Activated gamma-delta T cell treated with anti-CD3 and anti-CD28 coated beads, Interleukin-2, amount 50 U/mL, for 16 hours (primary cell): Measurements from ENCODE around the gene PYDC2.
"Not testable (repeated sequence)": the region's sequence is repeated elsewhere in the genome, so short reads cannot be mapped to it uniquely, and the experiment has no call there.

Experiments
- DNase-seq: peaks from one replicate; pipeline ENCODE4 v3.0.0-alpha.2; 2020; ENCODE audit warnings: low read depth

Gene PYDC2

DNA sequence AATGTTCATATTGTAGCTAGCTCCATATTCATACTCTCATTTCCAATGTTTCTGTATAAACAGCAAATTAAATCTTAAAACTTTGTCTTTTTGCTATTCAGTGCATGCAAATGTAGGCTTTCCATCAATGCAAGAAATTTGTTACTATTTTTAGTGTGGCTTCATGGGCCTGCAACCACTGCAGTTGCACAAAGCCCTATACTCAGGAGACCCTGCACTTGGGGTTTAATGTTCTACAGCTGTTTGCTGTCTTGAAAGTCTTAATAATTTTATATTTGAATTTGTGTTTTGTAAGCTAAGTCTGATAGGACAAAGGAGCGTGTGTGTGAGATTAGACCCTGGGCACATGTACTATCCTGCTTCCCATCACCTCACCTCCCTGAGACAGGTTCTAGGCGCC is 9.6 kb downstream of the PYDC2 start:
- DNase-seq: no peak

DNA sequence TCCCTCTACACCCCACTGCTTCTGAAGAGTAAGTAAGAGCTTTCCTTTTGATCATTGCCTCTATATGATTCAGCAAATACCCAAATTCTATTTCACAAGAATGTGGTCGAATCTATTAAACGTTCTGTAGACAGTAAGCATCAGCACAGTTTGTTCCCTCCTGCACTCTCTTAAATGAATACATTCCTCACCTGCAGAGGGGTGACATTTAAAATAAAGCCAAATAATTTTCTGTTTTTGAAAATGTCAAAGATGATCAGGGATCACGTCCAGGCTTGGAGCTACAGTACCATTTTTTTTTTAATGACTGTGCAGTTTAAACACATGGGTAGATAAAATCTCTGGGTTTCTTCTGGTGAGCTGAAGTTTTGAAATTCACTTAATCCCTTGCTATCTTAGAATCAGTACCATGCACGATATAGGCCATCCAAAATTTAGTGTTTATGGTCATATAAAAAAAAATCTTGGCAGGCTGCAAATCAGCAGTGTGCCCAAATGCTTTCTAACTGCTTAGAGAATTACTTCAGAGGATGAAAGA is 12.8 kb downstream of the PYDC2 start:
- no peak for DNase-seq

DNA sequence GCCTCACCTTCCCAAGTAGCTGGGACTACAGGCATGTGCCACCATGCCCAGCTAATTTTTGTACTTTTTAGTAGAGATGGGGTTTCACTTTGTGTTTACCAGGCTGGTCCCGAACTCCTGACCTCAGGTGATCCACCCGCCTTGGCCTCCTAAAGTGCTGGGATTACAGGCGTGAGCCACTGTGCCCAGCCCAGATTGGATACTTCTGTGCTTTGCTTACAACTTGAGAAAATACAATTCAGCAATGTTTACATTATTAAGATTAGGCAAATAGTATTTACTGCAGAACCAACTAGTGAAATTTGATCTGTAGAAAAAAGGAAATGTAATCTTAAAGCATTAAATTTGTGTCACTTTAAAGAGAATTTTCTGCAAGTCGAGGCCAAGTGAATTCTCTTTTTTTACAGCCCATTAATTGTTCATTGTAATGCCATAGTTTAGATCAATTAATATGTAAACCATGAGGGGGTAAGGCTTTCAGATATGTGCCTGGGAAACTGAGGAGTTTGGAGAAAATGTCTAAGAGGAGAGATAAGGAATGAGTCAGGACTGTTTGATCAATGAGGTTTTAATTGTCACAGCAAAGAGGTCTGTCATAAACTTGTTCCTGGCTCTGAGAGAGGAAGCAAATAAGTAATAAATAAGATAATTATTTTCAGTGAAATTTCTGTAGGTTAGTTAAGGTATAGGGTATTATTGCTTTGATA is 15.3 kb downstream of the PYDC2 start:
- DNase-seq: no peak

DNA sequence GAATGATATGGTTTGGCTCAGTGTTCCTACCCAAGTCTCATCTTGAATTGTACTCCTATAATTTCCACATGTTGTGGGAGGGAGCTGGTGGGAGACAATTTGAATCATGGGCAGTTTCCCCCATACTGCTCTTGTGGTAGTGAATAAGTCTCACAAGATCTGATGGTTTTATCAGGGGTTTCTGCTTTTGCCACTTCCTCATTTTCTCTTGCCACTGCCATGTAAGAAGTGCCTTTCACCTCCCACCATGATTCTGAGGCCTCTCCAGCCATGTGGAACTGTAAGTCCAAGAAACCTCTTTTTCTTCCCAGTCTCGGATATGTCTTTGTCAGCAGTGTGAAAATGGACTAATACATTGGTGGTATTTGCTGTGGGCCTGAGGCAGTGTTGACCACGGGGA is 23.0 kb downstream of the PYDC2 start:
- DNase-seq: not testable (repeated sequence)

DNA sequence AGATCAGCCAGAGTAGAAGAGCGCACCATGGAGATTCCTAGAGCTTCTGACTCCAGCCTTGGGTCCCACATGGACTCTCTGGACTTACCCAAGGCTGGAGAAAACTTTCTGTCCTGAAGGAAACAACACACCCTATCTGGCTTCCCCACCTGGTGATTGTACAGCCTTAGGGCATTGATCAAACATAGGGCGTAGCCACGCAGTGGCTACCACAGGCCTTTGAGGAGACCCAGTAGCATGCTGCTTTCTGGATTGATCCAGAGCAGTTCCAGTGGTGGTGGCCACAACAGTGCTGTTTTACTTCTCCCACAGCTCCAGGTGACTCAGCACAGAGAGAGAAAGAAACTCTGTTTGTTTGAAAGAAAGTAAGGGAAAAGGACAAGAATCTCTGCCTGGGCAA is 23.5 kb downstream of the PYDC2 start:
- DNase-seq: no peak

DNA sequence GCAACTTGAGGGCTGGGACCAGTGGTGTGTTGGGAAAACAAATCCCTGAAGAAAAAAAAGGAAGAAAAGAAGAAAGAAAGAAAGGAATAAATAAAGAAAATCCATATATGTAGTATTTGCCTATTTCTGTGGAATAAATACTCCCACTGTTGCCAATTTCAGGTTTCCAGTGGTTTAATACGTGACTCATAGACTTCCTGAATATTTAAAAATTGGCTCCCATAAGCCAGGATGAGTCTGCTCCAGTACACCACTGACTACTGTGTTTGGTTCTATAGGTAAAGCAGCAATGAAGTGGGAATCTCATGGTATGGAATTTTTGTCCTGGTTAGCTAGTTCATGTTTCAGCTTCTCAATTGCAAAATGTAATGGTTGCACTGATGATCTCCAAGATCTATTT is 31.6 kb downstream of the PYDC2 start:
- DNase-seq: no peak

DNA sequence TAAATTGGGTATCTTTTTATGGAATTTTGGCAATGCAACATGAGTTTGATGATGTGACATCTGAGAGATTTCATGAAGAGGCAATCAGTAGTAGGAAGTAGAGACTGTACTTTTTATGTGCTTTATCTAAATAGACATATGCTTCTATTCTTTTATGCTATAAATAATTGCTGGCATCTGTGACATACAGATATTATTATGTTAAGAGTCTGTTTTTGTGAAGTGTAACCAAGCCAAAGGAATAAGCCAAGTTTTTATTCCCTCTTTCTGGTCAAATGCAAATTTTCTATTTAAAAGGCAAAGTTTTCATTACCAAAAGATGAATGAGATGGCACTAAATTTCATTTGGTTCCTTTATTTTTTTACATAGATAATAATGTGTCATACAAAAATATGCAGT is 32.4 kb downstream of the PYDC2 start:
- DNase-seq: no peak

DNA sequence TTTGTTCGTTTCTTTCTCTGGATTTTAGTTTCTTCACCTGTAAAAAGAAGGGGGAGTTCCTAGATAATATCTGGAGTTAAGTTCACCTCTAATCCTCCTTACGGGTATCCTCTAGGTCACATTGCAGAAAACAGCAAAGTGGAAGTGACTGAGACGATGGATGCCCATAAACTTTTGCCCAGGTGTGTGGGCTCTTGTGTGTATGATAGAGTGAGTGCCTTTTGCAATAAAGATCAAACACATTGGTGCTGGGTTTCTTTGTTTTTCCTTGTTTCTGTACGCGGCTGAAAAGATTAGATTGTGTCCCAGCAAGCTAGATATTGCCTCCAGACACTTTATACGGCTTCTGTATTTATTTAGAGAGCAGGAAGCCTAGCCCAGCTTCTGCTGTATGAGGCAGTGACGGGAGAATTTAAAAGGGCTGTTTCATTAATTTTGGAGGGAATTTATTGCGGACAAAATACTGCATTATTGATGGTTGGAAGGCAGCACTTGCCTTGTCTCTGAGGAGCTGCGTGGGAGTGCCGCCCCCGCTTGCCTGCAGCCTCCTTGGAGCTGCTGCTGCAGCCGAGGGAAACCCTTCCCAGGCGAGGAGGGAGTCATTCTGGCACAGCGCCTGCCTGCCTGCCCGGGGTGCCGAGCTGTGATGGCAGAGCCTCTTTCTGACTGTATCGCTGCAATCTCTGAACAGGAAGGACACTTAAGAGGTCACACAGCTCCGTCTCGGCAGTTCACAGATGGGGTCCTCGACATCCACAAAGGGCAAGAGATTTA is 38.5 kb downstream of the PYDC2 start:
- no peak for DNase-seq

DNA sequence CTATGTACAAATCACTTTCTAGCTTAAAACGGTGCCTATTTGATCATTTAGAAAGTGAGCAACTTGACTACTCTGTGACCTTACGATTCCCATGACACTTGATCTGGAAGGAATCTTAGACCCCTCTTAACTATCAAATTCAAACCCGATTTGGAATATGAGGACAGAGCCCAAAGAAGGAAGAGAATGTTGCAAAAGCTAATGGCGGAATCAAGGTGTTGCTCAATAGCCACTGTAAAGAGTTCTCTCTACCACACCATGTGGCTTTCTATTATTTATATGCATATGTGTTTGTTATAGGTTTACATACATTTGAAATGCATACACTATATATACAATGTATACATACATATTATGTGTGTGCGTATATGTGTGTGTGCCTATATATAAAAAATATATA is 39.9 kb downstream of the PYDC2 start:
- DNase-seq: no peak

DNA sequence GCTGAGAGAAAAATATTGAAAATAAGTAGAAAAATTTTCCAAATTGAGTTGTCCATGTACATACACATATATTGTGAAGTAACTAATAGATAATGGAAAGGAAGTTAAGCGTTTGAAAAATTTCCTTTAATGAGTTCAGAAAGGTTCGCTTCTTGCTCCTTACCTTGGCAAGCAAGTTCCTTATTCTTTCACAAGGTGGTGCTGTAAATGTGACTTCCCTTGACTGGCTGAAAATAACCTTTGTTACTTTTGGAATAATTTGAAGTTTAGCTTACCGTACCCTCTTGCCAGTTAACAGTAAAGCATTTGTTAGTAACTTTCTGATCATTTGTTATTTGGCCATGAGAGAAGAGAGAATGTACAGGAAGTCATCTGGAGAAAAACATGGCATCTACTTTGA is 41.6 kb downstream of the PYDC2 start:
- no peak for DNase-seq

DNA sequence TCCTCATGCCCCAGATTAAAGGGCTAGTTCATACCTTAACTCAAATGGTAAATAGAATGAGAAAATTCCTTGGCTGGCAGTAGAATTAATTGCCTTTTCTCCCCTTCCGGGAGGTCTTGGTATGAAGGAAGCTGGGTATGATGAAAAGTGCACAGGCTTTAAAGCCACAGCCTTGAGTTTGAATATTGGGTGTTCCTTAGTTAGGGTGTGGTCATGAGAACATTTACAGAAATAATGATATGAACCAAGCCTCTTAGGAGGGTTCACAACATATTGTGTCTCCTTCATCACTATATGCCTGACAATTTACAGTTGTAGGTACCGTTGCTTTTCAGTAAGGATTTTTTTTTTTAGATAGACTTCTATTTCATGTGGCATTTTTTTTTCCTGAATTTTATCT is 48.1 kb downstream of the PYDC2 start:
- no peak for DNase-seq
